GM12875 (cell line): Measurements from ENCODE around the gene IBA57.

ENCODE experiments used
- H3K4me3 ChIP-seq: one replicate; pipeline ENCODE4 v1.5.1; 2011; ENCODE audit warnings: low read depth, low read length, control low read depth
- TF ChIP-seq, protein P1 (sequence below): IDR thresholded peaks from 2 replicates; pipeline ENCODE4 v1.5.1; 2011; ENCODE audit warnings: low read depth, mild to moderate bottlenecking, control low read depth, inconsistent platforms, low read length, moderate library complexity, borderline replicate concordance; ENCODE audit not compliant: insufficient read depth

The IBA57 gene

DNA sequence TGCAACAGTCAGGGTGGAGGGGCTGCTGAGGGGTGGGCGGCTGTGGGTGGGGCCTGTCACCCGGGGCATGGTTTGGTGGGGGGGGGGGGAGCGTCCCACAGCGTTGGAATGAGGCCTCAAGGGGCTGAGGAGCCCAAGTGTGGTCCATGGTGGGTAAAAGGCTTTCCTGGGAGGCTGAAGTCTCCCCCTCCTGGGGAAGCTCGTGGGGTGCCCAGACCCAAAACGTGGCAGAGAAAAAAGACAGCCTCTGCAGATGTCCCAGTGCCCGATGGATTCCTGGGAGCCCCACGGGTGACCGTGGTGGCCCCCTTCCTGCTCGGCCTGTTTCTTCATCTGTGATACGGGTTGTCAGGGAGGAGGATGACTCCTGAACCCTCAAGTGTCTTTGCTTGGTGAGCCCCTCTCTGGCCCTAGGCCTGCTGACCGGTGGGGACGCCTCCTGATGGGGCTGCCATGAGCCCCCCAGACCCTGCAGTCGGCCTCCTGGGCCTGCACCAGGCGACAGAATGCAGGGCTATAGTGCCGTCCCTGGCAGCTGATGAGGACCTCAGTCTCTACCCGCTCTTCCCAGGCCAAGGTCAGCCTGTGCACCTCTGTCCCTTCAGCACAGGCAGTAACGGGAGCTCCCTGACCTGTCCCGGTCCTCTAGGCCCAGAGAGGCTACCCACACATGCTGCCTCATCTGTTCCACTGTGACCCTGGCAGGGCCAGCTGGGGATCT lies 43.4 kb downstream of the IBA57 start:
- H3K4me3 ChIP-seq: no peak overlapping the region
- TF ChIP-seq, protein P1, sequence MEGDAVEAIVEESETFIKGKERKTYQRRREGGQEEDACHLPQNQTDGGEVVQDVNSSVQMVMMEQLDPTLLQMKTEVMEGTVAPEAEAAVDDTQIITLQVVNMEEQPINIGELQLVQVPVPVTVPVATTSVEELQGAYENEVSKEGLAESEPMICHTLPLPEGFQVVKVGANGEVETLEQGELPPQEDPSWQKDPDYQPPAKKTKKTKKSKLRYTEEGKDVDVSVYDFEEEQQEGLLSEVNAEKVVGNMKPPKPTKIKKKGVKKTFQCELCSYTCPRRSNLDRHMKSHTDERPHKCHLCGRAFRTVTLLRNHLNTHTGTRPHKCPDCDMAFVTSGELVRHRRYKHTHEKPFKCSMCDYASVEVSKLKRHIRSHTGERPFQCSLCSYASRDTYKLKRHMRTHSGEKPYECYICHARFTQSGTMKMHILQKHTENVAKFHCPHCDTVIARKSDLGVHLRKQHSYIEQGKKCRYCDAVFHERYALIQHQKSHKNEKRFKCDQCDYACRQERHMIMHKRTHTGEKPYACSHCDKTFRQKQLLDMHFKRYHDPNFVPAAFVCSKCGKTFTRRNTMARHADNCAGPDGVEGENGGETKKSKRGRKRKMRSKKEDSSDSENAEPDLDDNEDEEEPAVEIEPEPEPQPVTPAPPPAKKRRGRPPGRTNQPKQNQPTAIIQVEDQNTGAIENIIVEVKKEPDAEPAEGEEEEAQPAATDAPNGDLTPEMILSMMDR: no peak

DNA sequence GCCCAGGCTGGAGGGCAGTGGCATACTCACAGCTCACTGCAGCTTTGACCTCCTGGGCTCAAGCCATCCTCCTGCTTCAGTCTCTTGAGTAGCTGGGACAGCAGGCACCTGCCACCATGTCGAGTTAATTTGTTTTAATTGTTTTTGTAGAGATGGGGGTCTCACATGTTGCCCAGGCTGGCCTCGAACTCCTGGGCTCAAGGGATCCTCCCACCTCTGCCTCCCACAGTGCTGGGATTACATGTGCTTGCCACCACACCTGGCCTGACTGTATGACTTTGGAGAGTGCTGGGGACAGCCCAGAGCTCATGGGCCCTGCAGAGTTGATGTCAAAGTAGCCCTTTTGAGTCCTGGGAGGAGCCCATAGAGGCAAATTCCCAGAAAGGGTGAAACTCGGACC lies 44.1 kb downstream of the IBA57 start:
- no peak overlapping the region for H3K4me3 ChIP-seq
- TF ChIP-seq, protein P1: no peak

DNA sequence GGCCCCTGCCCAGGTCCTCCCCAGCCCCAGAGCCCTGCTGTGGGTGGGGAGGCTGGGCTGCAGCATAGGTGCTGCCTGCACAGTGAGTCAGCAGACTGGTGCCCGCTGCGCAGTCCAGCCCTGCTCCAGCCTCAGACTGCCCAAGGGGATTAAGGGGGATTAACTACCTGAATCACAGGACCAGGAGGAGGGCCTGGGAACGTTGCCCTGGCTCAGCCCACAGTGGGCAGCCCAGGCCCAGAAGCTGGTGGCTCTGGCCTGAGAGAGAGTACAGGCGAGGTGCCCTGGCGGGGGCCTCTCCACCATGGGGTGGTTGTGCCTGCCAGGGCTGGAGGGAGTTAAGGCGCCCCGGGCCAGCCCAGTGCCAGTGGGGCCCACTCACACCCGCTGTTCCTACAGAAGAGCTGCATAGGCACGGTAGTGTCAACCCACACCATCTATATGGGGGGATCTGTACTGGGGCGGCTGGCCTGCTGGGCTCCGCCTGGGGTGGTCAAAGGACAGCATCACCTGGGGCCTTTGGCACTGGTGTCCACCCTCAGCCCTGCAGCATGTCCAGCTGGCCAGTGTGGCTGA lies 44.6 kb downstream of the IBA57 start:
- TF ChIP-seq, protein P1: no peak
- no peak overlapping the region for H3K4me3 ChIP-seq

DNA sequence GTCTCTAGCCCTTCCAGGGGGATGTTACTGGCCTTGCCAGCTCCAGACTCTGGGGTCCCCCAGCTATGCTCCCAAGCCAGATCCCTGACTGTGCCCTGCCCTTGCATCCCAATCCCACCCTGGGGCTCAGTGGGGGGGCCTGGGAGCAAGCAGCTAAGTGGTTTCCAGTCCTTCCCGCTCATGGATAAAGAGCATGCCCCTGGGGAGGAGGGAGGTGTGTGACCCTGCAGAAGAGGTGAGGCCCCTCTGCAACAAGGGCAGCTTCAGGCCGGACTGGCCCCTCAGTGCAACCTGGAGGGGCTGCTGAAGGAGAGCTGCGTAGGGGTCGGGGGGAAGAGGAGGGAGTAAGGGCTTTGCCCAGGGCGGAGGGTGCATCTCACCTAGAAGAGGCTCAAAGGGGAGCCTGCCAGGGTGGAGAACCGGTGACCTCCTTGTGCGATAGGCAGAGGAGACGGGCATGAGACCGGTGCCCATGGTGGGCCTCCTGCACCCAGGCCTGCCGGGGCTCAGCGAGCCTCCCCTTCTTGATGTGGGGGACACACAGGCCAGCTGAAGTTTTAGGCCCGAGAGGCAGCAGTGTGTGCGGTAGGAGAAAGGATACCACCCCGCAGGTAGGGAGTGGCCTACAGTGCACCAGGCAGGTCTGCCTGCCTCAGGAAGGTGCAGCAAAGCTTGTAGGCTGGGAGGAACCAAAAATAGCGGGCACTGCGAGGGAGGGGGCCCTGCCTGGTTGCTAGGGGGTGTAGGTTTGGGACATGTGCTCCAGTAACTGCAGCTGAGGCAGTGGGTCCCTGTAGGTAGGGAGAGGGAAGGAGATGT lies 45.3 kb downstream of the IBA57 start:
- no peak overlapping the region for H3K4me3 ChIP-seq
- TF ChIP-seq, protein P1: no peak

DNA sequence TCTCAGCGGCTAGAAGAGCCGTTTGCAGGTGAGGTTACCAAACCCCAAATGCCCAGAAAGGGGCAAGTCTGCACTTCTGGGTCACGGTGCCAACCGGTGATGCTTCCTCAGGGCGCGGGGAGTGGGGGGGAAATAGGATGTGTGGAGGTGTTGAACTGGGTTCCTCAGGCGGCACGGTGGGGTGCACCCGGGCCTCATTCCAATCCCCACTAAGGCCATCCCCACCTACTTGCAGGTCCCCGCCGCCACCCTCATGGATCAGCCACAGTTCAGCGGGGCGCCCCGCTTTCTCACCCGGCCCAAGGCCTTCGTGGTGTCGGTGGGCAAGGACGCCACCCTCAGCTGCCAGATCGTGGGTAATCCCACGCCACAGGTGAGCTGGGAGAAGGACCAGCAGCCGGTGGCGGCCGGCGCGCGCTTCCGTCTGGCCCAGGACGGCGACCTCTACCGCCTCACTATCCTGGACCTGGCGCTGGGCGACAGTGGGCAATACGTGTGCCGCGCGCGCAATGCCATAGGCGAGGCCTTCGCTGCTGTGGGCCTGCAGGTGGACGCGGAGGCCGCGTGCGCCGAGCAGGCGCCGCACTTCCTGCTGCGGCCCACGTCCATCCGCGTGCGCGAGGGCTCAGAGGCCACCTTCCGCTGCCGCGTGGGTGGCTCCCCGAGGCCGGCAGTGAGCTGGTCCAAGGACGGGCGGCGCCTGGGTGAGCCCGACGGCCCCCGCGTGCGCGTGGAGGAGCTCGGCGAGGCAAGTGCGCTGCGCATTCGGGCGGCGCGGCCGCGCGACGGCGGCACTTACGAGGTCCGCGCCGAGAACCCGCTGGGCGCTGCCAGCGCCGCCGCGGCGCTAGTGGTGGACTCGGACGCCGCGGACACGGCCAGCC lies 46.2 kb downstream of the IBA57 start:
- H3K4me3 ChIP-seq: no peak overlapping the region
- TF ChIP-seq, protein P1: no peak

DNA sequence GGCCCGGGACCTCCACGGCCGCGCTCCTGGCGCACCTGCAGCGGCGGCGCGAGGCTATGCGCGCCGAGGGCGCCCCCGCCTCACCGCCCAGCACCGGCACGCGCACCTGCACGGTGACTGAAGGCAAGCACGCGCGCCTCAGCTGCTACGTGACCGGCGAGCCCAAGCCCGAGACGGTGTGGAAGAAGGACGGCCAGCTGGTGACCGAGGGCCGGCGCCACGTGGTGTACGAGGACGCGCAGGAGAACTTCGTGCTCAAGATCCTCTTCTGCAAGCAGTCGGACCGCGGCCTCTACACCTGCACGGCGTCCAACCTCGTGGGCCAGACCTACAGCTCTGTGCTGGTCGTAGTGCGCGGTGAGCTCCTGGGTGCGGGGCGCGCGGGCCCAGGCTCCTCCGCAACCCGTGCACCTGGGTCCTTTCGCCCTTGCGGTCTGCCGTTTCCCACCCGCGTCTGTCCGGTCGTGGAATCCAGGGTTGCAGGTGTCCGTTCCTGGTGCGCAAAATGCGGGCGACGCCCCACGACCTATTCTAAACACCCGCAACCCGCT lies 46.9 kb downstream of the IBA57 start:
- no peak overlapping the region for H3K4me3 ChIP-seq
- TF ChIP-seq, protein P1: no peak
